HG02588 (cell line): Measurements from ENCODE around the gene CALM1.

ENCODE experiments used
- ATAC-seq: cut with Tn5 transposase; IDR thresholded peaks from one replicate; pipeline ENCODE4 v1.9.1; 2021; ENCODE audit warnings: mild to moderate bottlenecking, moderate library complexity; ENCODE audit not compliant: unreplicated experiment

The CALM1 gene

DNA sequence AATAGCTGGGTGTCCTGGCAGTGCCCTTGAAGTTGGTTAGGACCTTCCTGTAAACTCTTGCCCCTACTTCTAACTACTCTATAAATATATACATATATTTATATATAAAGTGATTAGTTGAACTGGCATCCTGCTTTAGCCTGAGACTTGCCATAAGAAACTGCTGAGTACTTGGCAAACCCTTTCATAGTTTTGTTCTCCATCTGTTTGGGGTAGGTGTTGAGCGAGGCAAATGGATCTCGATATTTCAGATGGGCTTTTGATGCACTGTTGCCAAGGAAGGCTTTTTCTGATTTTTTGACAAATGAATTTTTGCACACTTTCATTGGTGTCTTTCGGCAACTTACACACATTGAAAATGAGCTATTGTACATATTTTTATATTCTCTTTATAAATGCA, 10.4 kb downstream of the CALM1 start:
- no peak for ATAC-seq

DNA sequence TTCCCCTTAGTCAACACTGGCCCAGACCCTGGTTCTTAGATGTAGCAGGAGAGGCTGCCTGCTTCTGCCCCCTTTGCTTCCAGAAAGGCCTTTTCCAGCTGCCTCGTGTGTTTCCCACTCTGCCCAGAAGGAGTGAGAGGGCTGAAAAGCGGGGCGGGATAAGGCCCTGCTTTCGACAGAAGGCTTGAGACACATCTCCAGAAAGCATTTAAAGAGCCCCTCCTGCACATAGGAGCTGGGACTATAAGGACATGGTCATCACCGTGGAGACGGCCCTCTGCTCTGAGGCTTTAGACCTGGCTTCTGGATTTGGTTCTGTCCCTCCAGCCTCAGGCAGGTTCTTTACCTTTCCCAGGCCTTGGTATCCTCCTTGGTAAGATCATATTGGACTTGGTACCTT, 11.9 kb downstream of the CALM1 start:
- no peak for ATAC-seq

DNA sequence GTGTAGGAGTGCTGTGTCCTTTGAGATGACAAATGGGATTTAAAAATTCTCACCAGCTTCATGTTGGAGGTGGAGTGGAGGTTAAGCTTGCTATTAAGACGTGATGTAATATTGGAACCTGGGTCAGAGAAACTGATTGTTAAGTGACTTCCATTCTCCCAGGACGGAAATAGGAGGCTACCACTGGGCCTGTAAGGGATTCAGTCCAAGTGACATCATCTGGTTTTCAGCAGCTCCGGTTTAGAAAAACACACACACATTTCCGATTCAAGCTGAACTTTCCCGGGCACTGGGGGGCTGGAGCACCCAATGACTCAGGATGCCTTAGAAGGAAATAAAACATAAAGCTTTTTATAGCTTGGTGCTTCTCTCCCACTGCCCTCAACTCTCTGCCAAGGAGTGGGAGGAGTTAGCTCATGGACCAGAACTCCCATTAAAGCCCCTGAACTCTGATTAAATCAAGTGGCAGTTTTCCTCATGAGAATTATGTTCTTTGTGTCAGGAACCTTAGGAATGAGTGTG, 12.4 kb downstream of the CALM1 start:
- no peak for ATAC-seq

DNA sequence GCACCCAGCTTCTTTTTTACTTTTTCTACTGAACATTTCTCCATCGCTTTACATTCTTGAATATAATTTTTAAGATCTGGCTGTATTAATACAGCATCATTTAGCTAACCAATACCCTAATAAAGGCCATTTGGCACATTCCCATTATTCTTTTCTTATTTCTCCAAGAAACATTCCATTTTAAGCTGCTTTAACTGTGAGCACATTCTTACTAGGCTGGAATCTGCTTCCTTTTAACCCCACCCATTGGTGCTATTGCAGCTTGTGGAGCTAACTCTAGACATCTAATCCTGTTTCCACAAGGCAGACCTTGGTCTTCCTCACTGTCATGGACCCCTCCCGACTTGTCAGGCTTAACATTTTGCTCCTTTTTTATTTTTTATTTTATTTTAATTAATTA, 15.2 kb downstream of the CALM1 start:
- no peak for ATAC-seq

DNA sequence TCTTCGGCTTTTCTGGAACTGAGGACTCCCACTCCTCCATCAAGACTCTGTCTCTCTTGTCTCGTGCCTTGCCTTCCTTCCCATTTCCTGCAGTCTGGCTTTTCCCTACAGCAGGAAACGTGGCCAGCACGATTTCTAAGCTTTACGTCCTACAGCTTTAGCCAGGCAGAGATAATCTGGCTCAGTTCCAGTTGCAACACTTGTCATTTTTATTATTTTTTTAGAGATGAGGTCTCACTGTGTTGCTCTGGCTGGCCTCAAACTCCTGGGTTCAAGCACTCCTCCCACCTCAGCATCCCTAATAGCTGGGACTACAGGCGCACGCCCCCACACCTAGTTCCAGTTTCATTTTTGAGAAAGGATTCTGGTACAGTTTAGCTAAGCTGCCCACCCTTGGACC, 19.9 kb downstream of the CALM1 start:
- ATAC-seq: no peak

DNA sequence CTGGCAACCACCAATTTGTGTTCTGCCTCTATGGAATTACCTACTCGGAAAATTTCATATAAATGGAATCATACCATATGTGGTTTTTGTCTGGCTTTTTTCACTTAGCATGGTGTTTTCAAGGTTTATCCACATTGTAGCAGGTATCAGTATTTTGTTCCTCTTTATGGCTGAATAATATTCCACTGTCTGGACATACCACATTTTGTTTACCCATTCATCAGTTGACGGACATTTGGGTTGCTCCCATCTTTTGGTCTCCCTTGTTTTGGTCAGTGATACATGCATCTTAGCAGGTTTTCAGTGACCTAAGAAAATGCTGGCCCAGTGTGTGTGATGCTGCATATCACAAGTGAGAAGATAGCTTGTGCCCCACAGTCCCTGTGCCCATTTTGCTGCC, 21.2 kb downstream of the CALM1 start:
- no peak for ATAC-seq

DNA sequence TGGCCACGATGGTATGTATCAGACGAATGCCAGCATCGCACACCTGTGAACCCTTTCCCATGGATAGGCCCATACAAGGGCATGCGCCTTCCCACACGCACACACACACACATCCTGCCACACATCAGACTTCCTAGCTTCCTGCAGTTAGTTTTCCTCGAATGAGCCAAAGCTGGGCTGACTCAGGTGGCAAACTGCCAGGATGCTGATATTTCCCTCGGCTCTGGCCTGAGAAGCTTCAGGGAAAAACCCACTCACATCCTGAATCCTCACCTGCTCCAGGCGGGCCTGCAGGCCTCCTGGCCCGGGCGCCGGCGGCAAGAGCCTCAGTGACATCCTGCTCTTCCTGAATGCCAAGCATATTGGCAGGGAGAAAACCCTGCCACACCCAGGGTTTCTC, 22.4 kb downstream of the CALM1 start:
- no peak for ATAC-seq

DNA sequence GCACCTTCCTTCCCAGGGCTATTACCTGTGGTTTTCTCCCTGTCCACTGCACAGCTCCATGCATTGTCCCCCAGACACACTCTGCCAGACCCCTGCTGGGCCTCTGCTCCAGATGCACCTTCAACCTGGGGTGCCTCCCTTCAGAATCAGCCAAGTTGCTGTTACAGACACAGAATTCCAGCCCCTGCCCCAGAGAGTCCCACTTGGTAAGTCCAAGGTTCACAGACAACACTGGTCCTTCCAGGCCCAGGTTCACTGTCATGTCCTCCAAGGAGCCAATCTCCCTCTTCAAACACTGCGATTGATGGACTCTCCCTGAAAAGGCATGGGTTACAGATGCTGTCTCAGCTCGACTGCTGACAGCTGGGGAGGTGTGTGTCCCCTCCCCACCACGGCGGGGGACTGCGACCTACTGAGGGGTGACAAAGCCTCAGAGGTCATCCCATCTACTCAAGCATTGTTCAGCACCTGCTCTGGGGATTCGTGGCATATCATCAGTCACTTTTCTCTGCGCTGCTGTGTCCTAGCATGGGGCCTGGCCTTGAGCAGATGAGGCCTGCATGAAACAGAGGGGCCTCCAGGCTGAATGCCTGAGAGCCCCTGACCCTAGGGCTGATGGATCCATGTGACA, 24.3 kb downstream of the CALM1 start:
- no peak for ATAC-seq

DNA sequence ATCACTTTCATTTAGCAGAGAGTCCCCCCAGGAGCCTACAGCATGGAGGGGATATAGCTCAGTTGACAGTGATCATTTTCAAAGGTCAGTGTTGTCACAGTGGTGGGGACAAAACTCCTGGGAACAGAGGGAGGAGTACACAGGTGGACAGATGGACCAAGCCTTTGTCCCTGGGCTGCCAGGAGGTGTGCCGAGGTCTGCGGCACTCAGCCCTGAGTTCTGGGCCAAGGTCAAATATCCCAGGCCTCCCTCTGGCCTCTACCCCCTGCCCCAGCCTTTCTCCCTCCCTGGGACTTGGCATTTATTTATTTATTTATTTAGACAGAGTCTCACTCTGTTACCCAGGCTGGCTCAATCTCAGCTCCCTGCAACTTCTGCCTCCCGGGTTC, 24.8 kb downstream of the CALM1 start:
- no peak for ATAC-seq

DNA sequence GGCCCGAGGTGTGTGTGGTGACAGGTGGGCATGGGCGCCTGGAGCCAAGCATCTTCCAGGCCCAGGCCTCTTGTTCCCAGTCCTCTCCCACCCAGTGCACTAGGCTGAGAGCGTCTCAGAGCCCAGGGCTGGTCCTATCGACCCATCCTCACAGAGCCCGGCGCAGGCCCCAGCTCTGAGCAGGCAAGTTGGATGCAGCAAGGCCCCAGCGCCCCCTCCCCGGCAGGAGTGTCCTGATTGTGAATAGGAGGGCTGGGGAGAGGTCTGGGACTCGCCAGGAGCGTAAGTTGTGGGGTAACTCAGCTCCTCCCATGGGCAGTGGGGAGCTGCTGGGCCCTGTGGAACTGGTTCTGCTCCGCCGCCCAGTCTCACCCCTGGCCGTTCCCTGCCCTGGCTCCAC, 26.3 kb downstream of the CALM1 start:
- ATAC-seq: no peak

DNA sequence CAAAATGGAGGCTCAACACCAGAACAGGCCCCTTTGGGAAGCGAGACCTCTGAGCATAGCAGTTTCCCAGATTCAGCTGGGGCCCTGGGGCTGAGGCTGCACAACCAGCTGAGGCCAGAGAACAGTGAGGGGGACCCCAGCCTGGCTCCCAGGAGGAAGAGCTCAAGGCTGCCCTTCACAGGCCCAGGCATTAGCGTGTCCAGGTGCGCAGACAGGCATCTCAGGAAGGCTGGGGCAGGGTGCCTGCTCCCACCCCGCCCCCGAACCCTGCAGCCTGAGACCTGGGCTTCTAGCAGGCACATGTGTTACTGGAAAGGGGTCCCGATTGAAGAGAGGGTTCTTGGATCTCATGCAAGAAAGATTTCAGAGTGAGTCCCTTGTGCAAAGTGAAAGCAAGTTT, 27.2 kb downstream of the CALM1 start:
- no peak for ATAC-seq

DNA sequence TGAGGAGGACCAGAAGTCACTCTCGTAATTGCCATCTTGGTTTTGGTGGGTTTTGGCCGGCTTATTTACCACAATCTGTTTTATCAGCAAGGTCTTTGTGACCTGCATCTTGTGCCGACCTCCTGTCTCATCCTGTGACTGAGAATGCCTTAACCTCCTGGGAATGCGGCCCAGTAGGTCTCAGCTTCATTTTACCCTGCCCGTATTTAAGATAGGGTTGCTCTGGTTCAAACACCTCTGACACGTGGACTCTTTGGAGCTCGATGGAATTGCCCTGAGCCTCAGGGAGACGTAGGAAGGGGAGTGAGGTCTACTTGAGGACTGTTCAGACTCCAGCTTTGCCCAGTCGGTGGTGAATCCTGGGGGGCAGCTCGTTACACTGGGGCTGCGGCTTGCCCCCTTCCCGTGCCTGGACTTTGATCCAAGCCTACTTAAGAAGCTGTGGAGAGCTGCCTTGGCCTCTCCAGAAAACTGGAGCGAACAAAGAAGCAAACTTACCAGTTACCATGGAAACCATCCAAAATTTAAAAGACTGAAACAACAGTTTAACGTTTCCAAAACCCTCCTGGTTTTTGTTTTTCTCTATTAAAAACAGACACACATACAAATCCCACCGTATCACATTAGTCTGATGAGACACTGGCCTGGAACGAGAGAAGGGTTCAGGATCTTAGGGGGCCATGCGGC, 28.0 kb downstream of the CALM1 start:
- ATAC-seq: no peak

DNA sequence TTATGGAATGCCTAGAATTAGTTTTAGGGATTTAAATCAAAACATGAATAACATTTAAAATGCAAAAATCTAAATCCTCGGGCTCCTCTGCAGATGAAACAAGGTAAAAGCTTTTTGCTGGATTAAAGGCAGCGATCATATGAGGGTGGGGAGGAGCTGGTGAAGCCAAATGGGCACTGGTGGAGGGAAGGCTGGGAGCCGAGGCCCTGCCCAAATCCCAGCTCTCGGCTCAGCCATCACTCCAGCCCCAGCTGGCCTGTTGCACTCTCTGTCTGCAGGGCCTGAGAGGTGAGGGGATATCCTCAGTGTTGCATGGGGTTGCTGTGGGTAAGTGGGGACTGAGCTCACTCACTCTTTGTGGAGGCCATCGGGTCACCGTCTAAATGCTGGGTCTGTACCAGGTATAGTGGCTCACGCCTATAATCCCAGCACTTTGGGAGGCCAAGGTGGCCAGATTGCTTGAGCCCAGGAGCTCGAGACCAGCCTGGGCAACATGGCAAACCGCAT, 28.6 kb downstream of the CALM1 start:
- ATAC-seq: no peak

DNA sequence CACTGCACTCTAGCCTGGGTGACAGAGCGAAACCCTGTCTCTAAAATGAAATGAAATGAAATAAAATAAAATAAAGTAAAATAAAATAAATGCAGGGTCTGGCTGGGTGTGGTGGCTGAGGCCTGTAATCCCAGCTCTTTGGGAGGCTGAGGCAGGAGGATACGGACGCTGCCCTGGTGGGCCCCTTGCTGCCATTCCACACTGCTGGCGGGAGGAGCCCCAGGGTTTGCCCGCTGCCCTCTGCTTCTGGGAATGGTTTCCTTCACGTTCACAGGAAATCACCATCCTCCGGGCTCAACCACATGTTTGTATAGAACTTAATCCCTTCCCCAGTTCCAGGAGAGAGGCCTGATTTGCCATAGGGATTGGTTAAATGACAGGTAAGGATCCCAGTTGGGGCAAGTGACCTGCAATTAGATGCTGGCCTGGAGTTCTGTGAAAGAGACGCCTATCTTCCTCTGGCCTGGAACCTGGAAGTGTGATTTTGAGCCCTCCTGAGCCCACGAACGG, 29.3 kb downstream of the CALM1 start:
- no peak for ATAC-seq

DNA sequence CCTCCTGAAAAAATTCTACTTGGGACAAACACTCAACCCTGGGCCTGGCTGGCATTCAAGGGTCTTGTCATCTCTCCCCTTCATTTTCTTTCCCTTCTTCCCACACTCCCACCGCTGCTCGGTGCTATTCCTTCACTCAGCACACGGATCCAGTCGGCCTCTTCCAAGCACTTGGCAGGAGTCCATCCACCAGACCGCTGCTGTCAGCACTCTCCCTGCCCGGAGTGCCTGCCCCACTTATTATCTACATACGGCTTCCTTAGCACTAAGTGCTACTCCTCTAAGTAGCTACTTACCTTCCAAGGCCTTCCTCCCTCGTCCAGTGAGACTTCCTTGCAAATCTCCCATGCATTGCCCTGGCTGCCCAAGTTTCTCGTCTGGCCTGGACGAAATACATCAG, 29.8 kb downstream of the CALM1 start:
- ATAC-seq: no peak

DNA sequence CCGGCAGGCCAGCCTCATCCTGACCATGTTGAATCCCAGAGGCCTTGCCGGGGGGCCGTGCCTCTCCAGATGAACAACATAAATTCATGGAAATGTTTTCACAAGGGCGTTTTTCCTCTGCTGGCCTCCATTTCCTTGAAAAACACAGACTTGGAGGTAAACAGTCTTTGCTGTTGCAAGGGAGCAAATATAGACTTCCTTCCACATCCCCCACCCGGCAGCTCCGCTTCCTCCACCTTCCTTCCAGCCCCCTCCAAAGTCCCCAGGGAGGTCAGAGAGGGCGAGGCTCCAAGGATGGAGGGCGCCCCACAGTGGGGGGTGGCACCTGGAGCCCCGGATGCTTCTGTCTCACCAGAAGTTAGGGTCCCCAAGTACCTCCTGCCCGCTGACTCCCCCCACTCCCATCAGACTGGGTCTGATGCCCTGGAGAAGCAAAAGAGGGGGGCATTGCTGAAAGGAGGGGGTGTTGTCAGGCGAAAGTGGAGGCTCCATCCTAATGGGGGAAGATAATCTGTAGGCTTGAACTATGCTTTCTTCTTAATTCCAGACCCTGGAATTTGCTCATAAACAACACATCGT, 31.1 kb downstream of the CALM1 start:
- no peak for ATAC-seq

DNA sequence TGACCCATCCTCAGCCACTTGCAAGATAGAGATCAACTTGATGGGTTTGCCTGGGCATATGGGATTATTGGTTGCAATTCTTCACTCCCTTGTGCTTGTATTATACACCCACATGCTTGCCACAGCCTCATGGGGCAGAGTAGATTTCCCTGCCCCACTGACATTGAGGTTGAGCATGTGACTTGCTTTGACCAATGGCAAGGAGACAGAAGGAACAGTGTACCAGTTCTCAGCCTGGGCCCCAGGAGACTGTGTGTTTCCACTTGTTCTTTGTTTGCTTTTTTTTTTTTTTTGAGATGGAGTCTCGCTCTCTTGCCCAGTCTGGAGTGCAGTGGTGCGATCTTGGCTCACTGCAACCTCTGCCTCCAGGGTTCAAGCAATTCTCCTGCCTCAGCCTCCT, 31.8 kb downstream of the CALM1 start:
- ATAC-seq: no peak

DNA sequence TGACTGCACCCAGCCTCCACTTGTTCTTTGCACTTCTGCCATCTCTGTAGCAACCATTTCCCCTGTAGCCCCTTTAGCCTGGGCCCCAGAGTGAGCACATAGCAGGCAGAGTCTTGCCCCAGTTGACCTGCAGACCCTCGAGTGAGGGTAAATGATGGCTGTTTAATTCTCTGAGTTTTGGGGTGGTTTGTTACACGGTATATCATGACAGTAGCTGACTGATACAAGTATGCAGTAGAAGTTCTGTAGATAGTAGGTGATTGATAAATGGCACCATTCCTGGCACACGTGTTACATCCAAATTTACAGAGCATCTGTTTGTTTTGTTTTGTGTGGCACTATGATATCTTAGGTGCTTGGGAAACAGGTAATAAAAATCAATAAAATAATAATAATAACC, 32.4 kb downstream of the CALM1 start:
- ATAC-seq: no peak

DNA sequence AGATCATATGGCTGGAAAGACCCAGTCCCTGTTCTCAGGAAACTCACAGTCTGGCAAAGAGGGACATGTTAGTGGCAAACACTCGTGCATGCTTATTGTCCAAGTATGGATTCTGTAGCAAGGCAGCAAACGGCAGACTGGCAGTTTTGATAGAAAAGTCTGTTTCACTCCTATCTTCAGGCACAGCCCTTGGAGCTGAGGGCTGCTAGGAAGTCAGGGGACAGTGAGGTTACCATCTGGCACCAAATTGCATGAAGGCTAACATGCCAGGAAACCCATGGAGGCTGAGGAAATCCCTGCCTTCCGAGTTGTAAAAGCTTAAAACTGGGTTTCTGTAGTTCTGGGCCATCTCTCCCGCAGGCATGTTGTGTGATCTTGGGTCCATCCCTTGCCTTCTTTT, 32.9 kb downstream of the CALM1 start:
- ATAC-seq: no peak

DNA sequence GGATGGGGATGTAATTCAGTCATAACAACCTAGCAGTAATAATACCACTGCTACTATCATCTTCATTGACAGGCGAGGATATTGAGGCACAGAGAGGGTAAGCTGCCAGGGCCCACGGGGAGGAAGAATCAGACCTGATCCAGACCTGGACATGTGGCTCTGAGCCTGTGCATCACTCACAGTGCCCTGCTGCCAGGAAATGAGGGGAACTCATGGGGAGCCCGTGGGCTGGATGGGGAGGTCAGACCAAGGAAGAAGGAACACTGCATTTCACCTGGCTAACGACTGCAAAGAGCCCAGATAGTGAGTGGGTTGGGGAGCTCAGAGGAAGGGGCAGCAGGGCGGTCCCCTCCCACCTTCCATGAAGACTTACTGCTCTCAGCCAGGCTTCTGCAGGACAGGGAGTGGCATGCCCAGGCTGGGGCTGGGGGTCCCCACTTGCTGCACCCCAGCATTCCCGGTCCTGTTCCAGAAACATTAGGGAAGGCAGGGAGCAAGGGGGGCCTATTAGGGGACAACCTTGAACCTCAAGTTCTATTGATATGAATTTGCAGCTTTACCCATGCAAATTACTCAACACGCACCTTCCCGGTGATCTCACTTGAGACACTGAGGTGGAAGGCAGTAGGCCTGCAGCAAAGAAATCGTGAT, 37.7 kb downstream of the CALM1 start:
- ATAC-seq: no peak

DNA sequence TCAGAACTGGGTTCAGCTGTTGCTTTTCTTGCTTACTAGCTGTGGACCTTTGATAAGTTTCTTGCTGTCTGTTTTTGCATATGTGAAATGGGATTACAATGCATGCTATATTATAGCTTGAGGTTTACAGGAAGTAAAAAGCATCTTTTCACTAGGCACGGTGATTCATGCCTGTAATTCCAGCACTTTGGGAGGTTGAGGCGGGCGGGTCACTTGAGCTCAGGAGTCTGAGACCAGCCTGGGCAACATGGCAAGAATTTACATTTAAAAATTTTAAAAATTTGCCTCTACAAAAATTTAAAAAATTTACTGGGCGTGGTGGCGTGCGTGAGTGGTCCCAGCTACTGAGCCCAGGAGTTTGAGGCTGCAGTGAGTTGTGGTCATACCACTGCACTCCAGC, 42.0 kb downstream of the CALM1 start:
- ATAC-seq: no peak

DNA sequence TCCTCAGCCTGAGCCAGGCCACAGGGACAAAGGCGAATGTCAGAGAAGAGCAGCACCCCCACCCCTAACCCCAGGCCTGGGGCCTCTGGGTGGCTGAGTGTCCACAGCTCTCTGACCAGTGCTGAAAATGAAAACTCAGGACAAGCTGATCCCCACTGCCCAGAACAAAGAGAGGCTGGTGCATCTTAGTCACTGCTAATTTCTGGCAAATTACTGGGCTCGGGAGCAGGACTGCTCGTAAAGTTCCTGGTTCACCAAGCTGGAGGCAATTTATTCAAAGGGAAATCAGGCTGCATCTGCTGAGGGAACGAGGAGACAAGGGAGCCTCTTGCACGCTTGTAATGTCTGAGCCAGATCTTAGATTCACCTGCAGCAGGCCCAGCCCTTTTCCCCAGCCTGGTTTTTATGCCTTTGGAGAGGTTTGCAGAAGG, 43.2 kb downstream of the CALM1 start:
- no peak for ATAC-seq
